Osteocyte (in vitro differentiated cells): ENCODE measurements around the gene ZNF304. TPM values are rescaled to one million over a fixed set of nuclear protein-coding genes. Genes with fewer than 3 reads are reported as not detected.

ENCODE experiments used
- DNase-seq: peaks from one replicate; pipeline ENCODE4 v3.0.0; 2021; ENCODE audit warnings: mixed read lengths; ENCODE audit not compliant: unreplicated experiment; ENCODE audit errors: extremely low spot score
- H3K27ac Mint-ChIP-seq: one replicate; pipeline ENCODE4 v1.8.0; 2021; ENCODE audit warnings: mild to moderate bottlenecking, mixed read lengths; ENCODE audit not compliant: unreplicated experiment
- H3K27me3 Mint-ChIP-seq: one replicate; pipeline ENCODE4 v1.8.0; 2021; ENCODE audit warnings: mixed read lengths; ENCODE audit not compliant: unreplicated experiment
- H3K36me3 Mint-ChIP-seq: one replicate; pipeline ENCODE4 v1.8.0; 2021; ENCODE audit warnings: mixed read lengths; ENCODE audit not compliant: unreplicated experiment
- H3K4me1 Mint-ChIP-seq: one replicate; pipeline ENCODE4 v1.8.0; 2021; ENCODE audit warnings: mixed read lengths; ENCODE audit not compliant: unreplicated experiment
- H3K4me3 Mint-ChIP-seq: one replicate; pipeline ENCODE4 v1.8.0; 2021; ENCODE audit warnings: mild to moderate bottlenecking, moderate library complexity, mixed read lengths; ENCODE audit not compliant: unreplicated experiment
- H3K9me3 Mint-ChIP-seq: one replicate; pipeline ENCODE4 v1.8.0; 2021; ENCODE audit warnings: mixed read lengths; ENCODE audit not compliant: unreplicated experiment
- total RNA-seq: library from RNA; stranded (reverse); gene quantifications from 2 replicates; pipeline ENCODE4 v1.2.1, GENCODE V29; 2021
- TF ChIP-seq, protein P1 (sequence below): fragments of 200-600 bp; sonication (generic); IDR thresholded peaks from 2 replicates; pipeline ENCODE4 v1.5.0; 2021; ENCODE audit warnings: antibody characterized with exemption, mild to moderate bottlenecking, moderate library complexity

Gene ZNF304
- total RNA-seq, 1 donor from 2014 or later = 9.5 TPM

DNA sequence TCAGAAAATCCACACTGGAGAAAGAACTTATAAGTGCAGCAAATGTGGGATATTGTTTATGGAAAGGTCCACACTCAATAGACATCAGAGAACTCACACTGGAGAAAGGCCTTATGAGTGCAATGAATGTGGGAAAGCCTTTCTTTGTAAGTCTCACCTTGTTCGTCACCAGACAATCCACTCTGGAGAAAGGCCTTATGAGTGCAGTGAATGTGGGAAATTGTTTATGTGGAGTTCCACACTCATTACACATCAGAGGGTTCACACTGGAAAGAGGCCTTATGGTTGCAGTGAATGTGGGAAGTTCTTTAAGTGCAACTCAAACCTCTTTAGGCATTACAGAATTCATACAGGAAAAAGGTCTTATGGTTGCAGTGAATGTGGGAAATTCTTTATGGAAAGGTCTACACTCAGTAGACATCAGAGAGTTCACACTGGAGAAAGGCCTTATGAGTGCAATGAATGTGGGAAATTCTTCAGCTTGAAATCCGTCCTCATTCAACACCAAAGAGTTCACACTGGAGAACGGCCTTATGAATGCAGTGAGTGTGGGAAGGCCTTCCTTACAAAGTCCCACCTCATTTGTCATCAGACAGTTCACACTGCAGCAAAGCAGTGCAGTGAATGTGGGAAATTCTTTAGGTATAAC is 26.6 kb downstream of the ZNF304 start:
- Mint-ChIP-seq H3K4me1 (no peaks in the 10 kb centered on the region), H3K4me3 (no peak overlapping the region), H3K27me3 (no peaks in the 10 kb centered on the region), H3K27ac (no peak overlapping the region), H3K9me3 (peaks cover 35% of the 10 kb centered on the region), H3K36me3 (peaks cover 66% of the 10 kb centered on the region)
- TF ChIP-seq, protein P1, sequence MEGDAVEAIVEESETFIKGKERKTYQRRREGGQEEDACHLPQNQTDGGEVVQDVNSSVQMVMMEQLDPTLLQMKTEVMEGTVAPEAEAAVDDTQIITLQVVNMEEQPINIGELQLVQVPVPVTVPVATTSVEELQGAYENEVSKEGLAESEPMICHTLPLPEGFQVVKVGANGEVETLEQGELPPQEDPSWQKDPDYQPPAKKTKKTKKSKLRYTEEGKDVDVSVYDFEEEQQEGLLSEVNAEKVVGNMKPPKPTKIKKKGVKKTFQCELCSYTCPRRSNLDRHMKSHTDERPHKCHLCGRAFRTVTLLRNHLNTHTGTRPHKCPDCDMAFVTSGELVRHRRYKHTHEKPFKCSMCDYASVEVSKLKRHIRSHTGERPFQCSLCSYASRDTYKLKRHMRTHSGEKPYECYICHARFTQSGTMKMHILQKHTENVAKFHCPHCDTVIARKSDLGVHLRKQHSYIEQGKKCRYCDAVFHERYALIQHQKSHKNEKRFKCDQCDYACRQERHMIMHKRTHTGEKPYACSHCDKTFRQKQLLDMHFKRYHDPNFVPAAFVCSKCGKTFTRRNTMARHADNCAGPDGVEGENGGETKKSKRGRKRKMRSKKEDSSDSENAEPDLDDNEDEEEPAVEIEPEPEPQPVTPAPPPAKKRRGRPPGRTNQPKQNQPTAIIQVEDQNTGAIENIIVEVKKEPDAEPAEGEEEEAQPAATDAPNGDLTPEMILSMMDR = no peak
- no peak for DNase-seq

DNA sequence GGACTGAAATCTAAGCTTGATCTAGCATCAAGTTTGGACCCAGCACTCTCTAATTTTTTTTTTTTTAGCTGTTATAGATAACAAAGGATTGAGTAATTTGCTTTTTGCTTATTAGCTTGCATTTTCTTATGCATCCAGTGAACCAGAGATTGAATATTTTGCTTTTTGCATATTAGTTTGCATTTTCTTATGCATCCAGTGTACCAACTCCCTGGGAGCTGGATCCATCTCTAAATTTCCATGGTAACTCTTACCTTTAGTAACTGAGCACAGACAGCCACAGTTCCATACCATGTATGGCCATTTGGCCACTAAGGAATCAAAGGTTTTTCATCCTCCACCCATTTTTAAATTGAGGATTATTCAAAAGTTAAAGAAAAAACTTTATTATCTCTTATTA is 29.9 kb downstream of the ZNF304 start:
- H3K36me3 Mint-ChIP-seq = peaks cover 36% of the 10 kb centered on the region
- H3K27me3 Mint-ChIP-seq = no peaks in the 10 kb centered on the region
- H3K27ac Mint-ChIP-seq = no peak overlapping the region
- H3K4me3 Mint-ChIP-seq = no peak overlapping the region
- H3K4me1 Mint-ChIP-seq = no peaks in the 10 kb centered on the region
- no peak for DNase-seq
- H3K9me3 Mint-ChIP-seq = peaks cover 26% of the 10 kb centered on the region
- TF ChIP-seq, protein P1 = no peak

DNA sequence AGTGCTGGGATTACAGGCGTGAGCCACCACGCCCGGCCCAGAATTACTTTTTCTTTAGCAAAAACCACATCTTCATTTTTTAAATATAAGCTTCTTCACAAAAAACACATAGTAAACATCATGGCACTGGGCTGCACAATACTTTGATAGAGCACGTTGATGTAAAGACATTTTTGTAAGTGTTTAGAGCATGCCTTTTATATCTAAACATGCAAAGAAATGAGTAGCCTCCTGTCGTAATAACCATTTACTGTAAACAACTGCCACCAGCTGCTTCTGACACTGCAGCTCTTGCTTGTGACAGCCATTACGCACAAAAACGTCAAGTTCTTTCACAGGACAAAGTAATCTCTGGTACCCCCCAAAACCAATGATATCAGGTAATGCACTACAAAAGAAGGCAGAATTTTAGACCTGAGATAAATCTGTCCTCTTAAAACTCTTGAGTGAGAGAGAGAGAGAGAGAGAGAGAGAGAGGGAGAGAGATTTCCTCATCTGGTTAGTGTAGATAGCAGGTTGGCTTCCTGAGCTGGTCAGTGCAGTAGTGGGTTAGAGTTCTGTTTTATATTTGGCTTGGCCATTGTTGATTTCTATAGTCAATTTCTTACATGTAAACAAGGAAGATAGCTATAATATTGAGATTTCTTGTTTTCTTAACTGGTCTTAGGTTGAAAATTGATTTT is 31.9 kb downstream of the ZNF304 start:
- TF ChIP-seq, protein P1 = no peak
- H3K27me3 Mint-ChIP-seq = no peaks in the 10 kb centered on the region
- H3K4me3 Mint-ChIP-seq = no peak overlapping the region
- H3K36me3 Mint-ChIP-seq = peaks cover 17% of the 10 kb centered on the region
- H3K9me3 Mint-ChIP-seq = peaks cover 18% of the 10 kb centered on the region
- H3K27ac Mint-ChIP-seq = no peak overlapping the region
- no peak for DNase-seq
- H3K4me1 Mint-ChIP-seq = no peaks in the 10 kb centered on the region

DNA sequence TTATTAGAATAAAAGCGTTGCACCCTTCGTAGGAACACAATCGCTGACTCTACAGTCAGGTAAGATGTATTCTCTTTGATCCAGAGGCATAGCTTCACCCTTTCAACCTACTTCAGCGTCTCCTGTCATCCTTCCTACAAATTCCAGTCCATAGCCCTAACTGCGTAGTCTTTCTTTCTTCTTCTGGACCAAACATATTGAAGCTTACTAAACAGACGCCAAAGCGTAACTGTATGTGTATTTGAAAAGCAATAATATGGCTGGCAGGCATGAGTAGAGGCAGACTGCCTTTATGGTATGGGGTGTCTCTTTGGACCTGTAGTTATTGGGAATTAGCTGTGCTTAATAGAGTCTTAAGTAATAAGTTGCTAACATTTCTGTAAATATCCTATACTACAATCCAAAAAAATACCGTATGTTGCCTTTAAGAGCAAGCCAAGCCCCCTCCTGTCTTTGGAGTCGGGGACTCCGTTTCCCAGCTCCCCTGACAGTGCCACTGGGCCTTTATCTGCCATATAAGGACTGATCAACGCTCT is 38.2 kb downstream of the ZNF304 start:
- TF ChIP-seq, protein P1 = no peak
- Mint-ChIP-seq H3K36me3 (peaks cover 12% of the 10 kb centered on the region), H3K4me3 (peak overlapping the region; percentile 97), H3K4me1 (peaks cover 20% of the 10 kb centered on the region), H3K9me3 (peaks cover 2% of the 10 kb centered on the region), H3K27ac (peak overlapping the region; percentile 97), H3K27me3 (no peaks in the 10 kb centered on the region)
- DNase-seq = no peak
